HG02763 (cell line): ENCODE measurements around the gene CLN3.
"Not testable (repeated sequence)": the region's sequence is repeated elsewhere in the genome, so short reads cannot be mapped to it uniquely, and the experiment has no call there.

ENCODE experiments used
- ATAC-seq: cut with Tn5 transposase; IDR thresholded peaks from one replicate; pipeline ENCODE4 v1.9.1; 2021; ENCODE audit warnings: mild to moderate bottlenecking, moderate library complexity; ENCODE audit not compliant: unreplicated experiment

CLN3 gene

DNA sequence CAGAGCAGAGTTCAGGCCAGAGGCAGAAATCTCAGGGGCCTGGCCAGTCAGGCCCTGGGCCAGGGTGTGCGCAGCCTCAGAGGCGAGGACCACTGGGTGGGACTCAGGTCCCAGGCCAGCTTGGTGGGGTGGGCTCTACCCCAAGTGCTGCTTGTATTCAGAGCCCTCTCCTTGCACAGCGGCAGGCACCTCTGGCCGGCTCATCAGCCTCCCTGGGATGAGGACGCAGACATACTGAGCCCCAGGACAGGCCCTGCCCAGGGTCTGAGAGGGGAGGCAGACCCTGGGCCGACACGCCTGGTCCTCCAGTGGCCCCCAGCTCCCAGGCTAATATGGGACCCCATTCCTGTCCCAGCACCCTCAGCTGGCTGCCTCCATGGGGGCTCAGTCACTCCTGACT lies 22.4 kb upstream of the CLN3 start:
- no peak for ATAC-seq

DNA sequence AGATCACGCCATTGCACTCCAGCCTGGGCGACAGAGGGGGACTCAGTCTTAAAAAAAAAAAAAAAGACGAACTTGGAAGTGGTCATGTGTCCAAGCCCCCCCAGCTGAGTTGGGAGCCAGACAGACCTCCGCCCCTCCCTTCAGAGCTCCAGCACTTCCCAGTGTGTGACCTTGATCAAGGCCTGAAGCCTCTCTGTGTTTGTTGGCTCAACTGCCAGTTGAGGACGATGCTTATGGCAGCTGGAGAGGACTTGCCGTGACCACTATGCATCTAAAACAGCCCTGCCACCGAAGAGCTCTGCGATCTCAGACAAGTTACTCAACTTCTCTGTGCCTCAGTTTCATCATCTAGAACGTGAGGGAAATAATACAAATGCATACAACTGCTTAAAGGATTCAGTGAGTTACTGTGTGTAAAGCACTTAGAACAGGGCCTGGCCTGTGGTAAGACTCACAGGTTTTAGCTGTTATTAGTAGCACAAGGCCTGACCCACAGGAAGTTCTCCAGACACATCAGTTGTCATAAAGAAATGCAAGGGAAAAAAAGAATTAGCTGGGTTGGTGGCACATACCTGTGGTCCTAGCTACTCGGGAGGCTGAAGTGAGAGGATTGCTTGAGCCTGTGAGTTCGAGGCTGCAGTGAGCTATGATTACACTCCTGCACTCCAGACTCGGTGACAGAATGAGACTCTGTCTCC lies 21.8 kb upstream of the CLN3 start:
- ATAC-seq = no peak

DNA sequence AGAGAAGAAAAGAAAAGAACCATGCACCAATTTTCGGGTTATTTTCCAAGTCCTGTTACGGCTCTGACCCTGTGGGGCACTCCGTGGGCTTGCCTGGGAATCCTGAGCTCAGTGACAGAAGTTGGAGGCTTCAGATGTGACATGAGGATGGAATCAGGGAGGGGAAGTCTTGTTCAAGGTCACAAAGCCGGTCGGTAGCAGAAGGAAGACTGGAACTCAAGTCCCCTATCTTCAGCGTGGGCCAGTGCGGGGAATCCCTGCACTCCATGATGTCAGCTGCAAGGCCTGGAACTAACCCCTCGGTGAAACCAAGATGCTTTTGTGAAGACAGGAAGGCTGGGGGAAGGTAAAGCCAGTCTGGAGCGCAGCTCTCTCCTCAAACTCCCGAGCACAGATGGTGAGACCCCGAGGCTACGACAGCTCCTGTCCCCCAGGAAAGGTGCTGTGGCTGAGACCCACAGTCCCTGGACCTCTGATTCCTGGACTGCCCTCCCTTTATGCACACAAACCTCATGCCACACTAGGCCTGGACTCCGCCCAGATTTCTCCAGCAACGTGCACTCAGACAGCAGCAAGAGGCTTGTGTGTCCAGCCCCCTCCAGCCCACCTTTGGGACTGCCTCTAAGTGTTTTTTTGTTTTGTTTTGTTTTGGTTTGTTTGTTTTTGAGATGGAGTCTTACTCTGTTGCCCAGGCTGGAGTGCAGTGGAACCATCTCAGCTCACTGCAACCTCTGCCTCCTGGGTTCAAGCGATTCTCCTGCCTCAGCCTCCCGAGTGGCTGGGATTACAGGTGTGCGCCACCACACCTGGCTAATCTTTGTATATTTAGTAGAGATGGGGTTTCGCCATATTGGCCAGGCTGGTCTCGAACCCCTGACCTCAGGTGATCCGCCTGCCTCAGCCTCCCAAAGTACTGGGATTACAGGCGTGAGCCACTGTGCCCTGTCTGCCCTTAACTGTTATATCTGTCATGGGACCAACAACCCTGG lies 20.2 kb upstream of the CLN3 start:
- ATAC-seq = no peak

DNA sequence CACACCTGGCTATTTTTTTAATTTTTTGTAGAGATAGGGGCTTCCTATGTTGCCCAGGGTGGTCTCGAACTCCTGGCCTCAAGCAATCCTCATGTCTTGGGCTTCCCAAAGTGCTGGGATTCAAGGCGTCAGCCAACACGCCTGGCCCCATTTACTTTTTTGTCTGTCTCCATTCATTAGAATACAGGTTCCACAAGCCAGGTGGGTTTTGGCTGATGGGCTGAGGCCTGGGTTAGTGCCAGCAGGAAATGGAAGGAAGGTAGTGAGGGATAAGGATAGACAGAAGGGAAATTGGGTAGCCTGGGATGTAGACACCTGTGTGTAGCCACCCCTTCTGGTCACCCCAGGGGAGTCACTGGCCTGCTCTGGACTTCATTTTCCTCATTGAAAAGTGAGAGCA lies 19.2 kb upstream of the CLN3 start:
- ATAC-seq = no peak

DNA sequence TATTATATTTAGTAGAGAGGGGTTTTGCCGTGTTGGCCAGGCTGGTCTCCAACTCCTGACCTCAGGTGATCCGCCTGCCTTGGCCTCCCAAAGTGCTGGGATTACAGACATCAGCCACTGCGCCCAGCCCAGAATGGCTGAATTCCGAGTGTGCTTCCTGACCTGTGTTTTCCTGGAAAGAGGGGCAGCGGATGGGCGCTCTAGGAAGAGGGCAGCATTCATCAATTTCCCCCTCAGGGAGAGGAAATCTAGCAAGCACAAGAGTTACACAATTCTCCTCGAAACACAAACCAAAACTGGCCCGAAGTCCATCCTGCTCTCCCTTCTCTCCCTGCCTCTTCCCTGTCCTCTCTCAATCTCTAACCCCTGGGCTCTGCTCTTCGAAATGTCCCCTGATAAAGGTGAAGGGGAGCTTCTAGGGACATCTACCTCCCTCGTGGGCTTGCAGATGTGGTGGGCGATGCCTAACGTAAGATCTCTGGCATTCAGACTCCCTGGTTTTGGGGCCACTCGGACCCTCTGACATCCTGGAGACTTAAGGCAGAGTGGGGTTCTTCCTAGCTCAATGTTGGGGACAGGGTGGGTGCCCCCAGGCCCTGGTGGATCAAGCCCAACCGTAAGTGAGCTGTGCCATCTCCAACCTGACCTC lies 13.7 kb upstream of the CLN3 start:
- ATAC-seq = no peak

DNA sequence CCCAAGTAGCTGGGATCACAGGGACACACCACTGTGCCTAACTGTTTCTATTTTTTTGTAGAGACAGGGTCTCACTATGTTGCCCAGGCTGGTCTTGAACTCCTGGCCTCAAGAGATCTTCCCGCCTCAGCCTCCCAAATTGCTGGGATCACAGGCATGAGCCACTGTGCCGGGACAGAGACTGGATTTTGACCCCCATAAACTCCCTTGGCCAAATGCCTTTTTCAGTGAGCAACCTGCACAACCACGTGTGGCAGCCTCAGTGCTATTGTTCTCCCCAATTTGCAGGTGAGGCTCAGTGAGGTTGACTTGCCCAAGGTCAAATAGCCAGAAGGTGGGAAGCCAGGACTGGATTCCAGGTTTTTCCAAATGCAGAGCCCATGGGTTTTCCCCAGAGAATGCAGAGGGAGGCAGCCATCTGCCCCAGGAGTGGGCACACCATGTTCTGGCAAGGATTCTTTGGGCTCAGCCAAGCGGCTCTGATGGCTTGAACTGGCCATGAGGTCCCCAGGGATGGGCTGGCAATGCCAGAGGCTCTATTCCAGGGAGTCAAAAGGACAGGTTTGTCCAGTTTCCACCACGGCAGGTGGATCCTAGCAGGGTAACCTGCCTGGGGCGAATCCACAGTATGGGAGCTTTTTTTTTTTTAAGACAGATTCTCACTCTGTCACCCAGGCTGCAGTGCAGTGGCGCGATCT lies 13.0 kb upstream of the CLN3 start:
- no peak for ATAC-seq

DNA sequence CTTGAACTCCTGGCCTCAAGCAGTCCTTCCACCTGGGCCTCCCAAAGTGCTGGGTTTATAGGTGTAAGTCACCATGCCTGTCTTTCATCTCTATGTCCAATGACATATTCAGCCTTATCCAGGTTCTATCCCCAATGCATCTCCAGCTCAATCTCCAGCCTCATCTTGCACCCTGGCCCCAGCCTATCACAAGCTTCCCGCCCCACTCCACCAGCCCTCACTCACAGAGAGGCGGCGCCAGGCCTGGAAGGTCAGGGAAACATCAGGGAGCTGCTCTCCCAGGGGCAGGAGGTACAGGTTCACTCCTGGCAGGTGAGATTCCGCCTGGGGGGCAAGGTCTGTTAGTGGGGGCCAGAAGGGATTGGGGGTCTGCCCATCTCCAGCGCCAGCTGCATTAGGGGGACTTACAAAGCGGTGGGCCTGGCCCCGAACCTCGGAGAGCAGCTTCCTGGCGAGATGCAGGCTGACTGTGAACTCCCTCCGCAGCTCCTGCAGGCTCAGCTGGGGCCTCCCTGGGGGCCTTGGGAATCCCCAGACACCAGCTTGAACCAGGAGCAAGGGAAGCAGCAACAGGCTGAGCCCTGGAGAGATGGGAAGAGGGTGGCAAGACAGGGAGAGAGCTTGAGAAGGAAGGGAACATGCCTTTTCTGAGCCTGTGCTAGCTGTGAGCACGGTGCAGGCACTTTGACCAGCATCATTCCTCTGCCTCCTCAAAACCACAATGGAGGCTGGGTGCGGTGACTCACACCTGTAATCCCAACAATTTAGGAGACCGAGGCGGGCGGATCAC lies 11.8 kb upstream of the CLN3 start:
- ATAC-seq = no peak

DNA sequence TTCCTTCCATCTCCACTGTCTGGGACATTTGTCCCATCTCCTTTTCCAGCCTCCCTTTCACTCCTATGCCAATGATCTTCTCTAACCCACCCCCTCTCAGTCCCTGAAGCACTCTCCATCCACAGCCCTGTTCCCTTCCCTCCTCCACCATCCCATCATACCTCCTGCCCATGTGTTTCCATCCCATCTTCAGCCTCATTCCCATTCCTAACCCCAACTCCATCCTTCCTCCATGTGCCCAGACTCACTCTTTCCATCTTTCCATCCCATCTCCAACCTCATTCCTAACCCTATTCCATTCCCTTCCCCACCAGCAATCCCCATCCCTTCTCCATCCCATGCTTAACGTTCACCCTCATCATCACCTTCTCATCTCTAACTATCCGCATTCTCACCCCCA lies 10.4 kb upstream of the CLN3 start:
- no peak for ATAC-seq

DNA sequence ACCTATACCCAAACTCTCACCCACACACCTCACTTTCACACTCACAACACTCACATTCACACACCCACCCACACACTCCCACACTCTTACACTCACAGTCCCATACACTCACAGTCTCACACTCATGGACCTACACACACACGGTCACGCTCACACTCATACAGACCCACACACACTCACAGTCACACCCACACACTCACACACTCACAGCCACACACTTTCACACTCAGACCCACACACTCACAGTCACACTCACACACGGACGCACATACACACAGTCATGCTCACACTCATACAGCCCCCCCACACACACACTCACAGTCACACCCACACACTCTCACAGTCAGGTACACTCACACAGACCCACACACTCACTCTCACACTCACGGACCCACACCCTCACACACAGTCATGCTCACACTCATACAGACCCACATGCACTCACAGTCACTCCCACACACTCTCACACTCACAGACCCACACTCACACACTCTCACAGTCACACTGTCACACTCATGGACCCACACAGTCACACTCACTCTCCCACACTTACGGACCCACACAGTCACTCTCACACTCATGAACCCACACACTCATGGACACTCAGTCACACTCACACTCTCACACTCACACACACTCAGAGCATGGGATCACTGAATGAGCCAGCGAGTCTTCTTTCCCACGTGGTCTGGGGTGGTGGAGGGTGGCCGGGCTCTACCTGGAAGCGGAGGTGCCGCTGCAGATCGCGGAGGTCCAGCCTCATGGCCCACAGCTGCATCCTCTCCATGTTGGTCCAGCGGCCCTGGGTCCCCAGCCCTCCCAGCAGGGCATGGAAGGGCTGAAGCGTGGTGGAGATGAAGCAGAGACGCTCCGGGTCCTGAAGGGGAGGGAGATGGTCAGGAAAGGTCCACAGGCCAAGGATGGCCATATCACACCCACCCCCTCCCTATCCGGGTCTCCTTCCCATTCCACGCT lies 9.7 kb upstream of the CLN3 start:
- ATAC-seq = no peak

DNA sequence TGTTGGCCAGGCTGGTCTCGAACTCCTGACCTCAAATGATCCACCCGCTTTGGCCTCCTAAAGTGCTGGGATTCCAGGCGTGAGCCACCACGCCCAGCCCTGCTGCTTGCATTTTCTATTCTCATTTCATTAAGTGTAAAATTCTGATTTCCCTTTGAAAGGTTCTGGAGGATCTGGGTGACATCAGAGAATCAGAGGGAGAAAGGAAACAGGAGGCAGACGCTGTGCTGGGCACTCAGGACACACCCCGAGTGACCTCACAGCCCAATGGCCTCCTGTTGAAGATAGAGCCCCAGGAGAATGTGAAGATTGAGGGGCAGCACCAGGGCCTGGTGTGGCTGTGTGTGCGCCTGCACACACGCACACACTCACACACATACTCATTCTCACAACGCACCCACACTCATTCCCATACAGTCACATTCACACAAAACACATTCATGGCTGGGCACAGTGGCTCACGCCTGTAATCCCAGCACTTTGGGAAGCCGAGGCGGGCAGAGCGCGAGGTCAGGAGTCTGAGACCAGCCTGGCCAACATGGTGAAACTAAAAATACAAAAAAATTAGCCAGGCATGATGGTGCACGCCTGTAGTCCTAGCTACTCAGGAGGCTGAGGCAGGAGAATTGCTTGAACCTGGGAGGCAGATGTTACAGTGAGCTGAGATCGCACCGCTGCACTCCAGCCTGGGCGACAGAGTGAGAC lies 8.8 kb upstream of the CLN3 start:
- not testable (repeated sequence) for ATAC-seq

DNA sequence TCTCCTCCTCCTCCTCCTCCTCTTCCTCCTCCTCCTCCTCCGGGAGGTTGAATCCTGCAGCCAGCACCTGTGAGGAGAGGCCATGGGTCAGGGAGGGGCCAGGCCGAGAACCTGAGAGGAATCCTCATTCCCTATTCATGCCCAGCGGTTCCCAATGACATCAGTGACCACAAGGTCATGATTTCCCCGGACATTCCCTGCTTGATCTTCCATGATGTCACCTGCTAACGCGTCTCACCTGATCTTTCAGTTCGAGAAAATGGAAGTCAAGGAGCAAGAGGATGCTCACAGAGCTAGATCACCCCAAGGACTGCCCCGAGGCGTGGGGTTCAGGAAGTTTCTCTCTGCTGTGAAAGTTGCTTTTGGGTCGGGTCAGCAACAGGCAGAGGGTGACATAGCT lies 8.0 kb upstream of the CLN3 start:
- no peak for ATAC-seq

DNA sequence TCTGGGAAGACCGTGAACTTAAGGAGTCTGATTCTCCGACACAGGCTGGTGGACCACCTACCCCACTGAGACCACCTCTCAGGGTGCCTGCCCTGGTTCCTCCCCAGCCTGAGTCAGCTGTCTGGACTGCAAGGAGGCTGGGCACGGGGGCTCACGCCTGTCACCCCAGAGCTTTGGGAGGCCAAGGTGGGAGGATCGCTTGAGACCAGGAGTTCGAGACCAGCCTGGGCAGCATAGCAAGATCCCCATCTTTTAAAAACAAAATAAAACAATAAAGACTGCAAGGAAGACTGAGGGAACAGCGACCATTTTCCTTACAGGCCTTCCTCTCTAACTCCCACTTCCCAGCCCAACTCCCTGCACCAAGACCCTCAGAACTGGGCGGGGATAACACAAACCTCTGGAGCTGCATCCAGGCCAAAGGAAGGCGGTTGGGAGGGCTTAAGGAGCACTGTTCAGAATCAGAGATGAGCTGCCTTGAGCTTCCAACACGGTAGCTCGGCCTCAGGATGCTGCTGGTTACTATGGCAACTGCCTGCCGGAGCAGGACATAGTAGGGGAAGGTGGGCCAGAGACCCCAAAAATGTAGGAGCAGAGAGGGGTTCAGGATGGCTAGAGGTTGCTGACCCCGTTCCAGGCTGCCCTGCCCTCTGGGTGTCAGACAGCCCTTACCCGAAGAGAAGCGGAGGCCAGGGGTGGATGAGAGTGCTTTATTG lies 7.0 kb upstream of the CLN3 start:
- no peak for ATAC-seq

DNA sequence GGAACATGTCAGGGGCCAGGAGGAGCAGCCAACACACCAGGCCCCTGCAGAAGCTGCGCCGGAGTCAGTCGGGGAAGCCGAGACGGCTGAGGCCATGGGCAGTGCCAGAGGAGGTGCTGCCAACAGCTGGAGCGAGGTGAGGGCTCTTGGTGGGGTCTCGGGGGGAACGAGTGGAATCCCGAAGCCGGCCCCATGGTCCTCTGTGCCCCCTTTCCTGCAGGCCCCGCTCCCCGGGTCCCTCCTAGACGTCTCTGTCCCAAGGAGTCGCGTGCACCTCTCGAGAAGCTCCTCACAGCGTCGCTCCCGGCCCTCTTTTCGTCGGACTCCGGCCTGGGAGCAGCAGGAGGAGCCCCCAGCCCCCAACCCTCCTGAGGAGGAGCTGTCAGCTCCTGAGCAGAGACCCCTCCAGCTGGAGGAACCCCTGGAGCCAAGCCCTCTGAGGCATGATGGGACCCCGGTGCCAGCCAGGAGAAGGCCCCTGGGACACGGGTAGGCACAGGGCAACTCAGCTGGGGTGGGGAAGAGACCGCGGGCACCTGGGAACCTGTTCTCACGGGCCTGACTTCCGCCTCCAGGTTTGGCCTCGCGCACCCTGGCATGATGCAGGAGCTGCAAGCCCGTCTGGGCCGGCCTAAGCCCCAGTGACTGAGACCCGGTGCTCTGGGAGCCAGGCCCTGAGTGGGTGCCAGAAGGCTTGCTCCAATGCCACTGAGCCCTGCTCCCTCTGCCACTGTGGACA lies 6.2 kb upstream of the CLN3 start:
- ATAC-seq = no peak

DNA sequence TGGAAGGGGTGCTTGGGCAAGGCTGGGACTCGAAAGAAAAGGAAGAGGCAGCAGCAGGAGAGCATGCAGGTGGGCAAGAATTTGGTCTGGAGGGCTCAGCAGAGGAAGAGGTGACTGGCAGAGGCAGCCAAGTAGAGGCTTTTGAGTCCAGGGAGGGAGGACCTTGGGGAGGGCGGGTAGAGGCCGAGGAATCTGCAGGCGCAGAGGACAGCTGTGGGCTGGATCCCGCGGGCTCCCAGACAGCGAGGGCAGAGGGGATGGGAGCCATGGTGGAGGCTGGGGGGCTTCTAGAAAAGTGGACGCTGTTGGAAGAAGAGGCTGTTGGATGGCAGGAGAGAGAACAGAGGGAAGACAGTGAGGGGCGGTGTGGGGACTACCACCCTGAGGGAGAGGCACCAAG lies 5.5 kb upstream of the CLN3 start:
- no peak for ATAC-seq

DNA sequence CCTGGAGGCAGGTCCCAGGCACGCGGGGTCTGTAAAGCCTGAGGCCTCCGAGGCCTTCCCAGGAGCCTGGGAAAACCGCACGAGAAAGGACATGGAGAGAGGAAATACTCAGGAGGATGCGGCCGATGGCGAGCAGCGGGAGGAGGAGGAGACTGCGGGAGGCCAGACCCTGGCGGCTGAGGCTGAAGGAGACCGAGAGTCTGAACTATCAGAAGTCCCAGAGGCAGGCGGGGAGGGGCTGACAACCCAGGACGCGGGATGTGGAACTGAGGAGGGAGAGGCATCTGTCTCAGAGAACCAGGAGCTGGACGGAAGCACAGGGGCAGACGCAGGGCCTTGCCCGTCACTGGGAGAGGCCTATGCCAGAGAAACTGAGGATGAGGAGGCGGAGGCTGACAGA lies 5.0 kb upstream of the CLN3 start:
- no peak for ATAC-seq

DNA sequence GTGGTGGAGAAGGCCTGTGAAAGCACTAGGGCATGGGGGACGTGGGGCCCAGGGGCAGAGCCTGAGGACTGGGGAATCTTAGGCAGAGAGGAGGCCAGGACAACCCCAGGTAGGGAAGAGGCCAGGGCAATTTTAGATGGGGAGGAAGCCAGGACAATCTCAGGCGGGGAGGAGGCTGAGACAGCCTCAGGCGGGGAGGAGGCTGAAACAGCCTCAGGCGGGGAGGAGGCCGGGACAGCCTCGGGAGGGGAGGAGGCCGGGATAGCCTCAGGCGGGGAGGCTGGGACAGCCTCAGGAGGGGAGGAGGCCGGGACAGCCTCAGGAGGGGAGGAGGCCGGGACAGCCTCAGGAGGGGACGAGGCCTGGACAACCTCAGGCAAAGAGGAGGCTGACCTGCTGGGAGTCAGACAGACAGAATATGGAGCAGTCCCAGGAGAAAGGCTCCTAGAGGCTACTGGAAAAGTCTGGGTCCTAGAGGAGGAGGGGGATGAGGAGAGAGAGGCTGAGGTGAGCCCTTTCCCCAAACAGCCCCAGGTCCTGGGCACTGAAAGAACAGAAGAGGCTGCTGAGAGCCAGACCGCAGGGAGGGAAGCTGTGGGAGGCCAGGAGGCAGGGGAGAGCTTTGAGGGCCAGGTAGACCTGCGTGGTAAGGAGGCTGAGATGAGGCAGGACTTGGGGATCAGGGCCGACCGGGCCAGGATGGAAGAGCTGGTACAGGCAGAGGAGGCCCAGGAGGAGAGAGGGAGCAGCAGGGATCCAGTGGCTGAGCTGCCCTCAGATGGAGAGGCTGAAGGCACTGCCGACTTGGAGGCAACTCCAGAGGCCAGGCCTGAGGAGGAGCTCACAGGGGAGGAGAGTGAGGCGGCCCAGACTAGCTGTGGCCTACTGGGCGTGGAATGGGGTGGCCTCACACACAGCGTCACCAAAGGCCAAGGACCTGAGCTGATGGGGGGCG lies 4.2 kb upstream of the CLN3 start:
- ATAC-seq = no peak
